ENCODE data around the gene HSPB2.

DNA sequence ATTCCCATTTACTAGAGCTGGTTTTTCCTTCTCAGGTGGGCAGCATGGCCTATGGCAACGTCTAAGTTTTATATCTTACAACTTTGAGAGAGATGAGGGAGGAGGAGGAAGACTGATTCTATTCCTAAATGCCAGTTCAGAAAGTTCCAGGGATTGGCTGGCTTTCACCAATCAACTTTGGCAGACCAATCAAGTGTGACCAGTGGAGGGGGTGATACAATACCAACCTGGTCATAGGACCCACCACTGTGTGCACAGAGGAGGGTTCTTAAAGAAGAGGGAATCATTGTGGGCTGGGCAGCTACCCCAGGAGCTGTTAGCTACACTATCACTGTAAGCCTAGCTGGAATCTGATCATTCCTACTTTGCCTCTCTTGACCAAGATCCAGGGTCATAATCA lies 32.7 kb downstream of the HSPB2 start:
- TF ChIP-seq, protein P1, sequence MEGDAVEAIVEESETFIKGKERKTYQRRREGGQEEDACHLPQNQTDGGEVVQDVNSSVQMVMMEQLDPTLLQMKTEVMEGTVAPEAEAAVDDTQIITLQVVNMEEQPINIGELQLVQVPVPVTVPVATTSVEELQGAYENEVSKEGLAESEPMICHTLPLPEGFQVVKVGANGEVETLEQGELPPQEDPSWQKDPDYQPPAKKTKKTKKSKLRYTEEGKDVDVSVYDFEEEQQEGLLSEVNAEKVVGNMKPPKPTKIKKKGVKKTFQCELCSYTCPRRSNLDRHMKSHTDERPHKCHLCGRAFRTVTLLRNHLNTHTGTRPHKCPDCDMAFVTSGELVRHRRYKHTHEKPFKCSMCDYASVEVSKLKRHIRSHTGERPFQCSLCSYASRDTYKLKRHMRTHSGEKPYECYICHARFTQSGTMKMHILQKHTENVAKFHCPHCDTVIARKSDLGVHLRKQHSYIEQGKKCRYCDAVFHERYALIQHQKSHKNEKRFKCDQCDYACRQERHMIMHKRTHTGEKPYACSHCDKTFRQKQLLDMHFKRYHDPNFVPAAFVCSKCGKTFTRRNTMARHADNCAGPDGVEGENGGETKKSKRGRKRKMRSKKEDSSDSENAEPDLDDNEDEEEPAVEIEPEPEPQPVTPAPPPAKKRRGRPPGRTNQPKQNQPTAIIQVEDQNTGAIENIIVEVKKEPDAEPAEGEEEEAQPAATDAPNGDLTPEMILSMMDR (IDR thresholded peaks at IDR 0.05 in 2 of 3, conservative IDR thresholded peaks at IDR 0.05 in 1 of 3; ENCODE audit: borderline replicate concordance in 1 of 3, insufficient read depth in 1 of 3, low read depth in 2 of 3, low read length in 2 of 3) = no peak
- no peak for TF ChIP-seq YY1 (IDR thresholded peaks at IDR 0.05; ENCODE audit: extremely low read depth, insufficient replicate concordance, low read depth, low read length)
- TF ChIP-seq TCF7L2 (IDR thresholded peaks at IDR 0.05; ENCODE audit: borderline replicate concordance, extremely low read depth, insufficient read depth, insufficient read length) = no peak
- no peak for TF ChIP-seq EZH2phosphoT487 (IDR thresholded peaks at IDR 0.05; ENCODE audit: borderline replicate concordance)
- TF ChIP-seq, protein P2, sequence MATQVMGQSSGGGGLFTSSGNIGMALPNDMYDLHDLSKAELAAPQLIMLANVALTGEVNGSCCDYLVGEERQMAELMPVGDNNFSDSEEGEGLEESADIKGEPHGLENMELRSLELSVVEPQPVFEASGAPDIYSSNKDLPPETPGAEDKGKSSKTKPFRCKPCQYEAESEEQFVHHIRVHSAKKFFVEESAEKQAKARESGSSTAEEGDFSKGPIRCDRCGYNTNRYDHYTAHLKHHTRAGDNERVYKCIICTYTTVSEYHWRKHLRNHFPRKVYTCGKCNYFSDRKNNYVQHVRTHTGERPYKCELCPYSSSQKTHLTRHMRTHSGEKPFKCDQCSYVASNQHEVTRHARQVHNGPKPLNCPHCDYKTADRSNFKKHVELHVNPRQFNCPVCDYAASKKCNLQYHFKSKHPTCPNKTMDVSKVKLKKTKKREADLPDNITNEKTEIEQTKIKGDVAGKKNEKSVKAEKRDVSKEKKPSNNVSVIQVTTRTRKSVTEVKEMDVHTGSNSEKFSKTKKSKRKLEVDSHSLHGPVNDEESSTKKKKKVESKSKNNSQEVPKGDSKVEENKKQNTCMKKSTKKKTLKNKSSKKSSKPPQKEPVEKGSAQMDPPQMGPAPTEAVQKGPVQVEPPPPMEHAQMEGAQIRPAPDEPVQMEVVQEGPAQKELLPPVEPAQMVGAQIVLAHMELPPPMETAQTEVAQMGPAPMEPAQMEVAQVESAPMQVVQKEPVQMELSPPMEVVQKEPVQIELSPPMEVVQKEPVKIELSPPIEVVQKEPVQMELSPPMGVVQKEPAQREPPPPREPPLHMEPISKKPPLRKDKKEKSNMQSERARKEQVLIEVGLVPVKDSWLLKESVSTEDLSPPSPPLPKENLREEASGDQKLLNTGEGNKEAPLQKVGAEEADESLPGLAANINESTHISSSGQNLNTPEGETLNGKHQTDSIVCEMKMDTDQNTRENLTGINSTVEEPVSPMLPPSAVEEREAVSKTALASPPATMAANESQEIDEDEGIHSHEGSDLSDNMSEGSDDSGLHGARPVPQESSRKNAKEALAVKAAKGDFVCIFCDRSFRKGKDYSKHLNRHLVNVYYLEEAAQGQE (IDR thresholded peaks at IDR 0.05; ENCODE audit: low read depth) = no peak
- TF ChIP-seq, protein P3, sequence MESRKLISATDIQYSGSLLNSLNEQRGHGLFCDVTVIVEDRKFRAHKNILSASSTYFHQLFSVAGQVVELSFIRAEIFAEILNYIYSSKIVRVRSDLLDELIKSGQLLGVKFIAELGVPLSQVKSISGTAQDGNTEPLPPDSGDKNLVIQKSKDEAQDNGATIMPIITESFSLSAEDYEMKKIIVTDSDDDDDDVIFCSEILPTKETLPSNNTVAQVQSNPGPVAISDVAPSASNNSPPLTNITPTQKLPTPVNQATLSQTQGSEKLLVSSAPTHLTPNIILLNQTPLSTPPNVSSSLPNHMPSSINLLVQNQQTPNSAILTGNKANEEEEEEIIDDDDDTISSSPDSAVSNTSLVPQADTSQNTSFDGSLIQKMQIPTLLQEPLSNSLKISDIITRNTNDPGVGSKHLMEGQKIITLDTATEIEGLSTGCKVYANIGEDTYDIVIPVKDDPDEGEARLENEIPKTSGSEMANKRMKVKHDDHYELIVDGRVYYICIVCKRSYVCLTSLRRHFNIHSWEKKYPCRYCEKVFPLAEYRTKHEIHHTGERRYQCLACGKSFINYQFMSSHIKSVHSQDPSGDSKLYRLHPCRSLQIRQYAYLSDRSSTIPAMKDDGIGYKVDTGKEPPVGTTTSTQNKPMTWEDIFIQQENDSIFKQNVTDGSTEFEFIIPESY (IDR thresholded peaks at IDR 0.05; ENCODE audit: extremely low read depth, insufficient replicate concordance, low read length) = no peak
- no peak for TF ChIP-seq EZH2 (IDR thresholded peaks at IDR 0.05)
- no peak for TF ChIP-seq POLR2A (IDR thresholded peaks at IDR 0.05; ENCODE audit: borderline replicate concordance, extremely low read depth, insufficient read depth, insufficient read length)
- TF ChIP-seq POLR2AphosphoS5 (IDR thresholded peaks at IDR 0.05; ENCODE audit: low read depth, low read length) = no peak
- no peak for TF ChIP-seq JUND (IDR thresholded peaks at IDR 0.05)
